Measurements from ENCODE around the gene NQO2. TPM values are rescaled to one million over a fixed set of nuclear protein-coding genes. Genes with fewer than 3 reads are reported as not detected.

NQO2 gene
- polyA plus RNA-seq, 1 of the 3 experiments (the other 2 are of a cell fraction): 19.2 TPM

- no peak overlapping the region for H3K4me3 ChIP-seq (ENCODE audit: low read depth in 2 of 2, low read length in 1 of 2)
- H3K4me2 ChIP-seq: no peak overlapping the region
- TF ChIP-seq SMC3 (IDR thresholded peaks at IDR 0.05; ENCODE audit: low read depth, low read length): no peak
- no peak for TF ChIP-seq TCF12 (IDR thresholded peaks at IDR 0.05)
- no peak for TF ChIP-seq RCOR1 (IDR thresholded peaks at IDR 0.05; ENCODE audit: low read length)
- no peak for TF ChIP-seq MXI1 (IDR thresholded peaks at IDR 0.05; ENCODE audit: low read depth, low read length)
- no peak for TF ChIP-seq NRF1 (IDR thresholded peaks at IDR 0.05; ENCODE audit: low read depth, low read length)
- no peak for TF ChIP-seq FOSL2 (IDR thresholded peaks at IDR 0.05; ENCODE audit: borderline replicate concordance, low read depth)
- H3K79me2 ChIP-seq (ENCODE audit: insufficient read depth): no peaks in the 10 kb centered on the region
- H3K4me1 ChIP-seq (ENCODE audit: control insufficient read depth in 1 of 2, insufficient read depth in 2 of 2, low read depth in 1 of 2, low read length in 1 of 2): peaks cover 0 to 8% of the 10 kb centered on the region in 2 experiments; a peak in 2 of 4 replicates
- no peaks in the 10 kb centered on the region for H4K20me1 ChIP-seq (ENCODE audit: insufficient read depth)
- no peaks in the 10 kb centered on the region for H3K9me3 ChIP-seq
- DNase-seq: no peak
- no peaks in the 10 kb centered on the region for H3K9me2 ChIP-seq
- ChIA-PET CTCF (no interaction called here), POLR2A (no interaction called here)
- WGBS (ENCODE audit: low lambda C conversion rate): 60% methylated on average over 1 of the region's 2 CpGs
- H3K9ac ChIP-seq: no peak overlapping the region
- no peaks in the 10 kb centered on the region for H3K36me3 ChIP-seq (replicated peaks in 1 of 2; ENCODE audit: control insufficient read depth in 1 of 2, insufficient read depth in 2 of 2, low read length in 1 of 2)
- H3K27ac ChIP-seq (ENCODE audit: low read depth in 2 of 2, low read length in 1 of 2): no peak overlapping the region
- H2AFZ ChIP-seq (ENCODE audit: low read depth): no peak overlapping the region
- no peaks in the 10 kb centered on the region for H3F3A ChIP-seq (replicated peaks; ENCODE audit: insufficient read depth)
- no peaks in the 10 kb centered on the region; the same call in 1 of the 2 replicates for H3K27me3 ChIP-seq (ENCODE audit: insufficient read depth)
Measured at GRCh38 chr6:3041606-3042005, 41.9 kb downstream of the NQO2 start.

- Histone ChIP-seq H3K79me2 (ENCODE audit: insufficient read depth) (no peaks in the 10 kb centered on the region), H3K4me1 (ENCODE audit: control insufficient read depth in 1 of 2, insufficient read depth in 2 of 2, low read depth in 1 of 2, low read length in 1 of 2) (peaks cover 0 to 4% of the 10 kb centered on the region in 2 experiments; a peak in 1 of 4 replicates), H3K9ac (no peak overlapping the region), H2AFZ (ENCODE audit: low read depth) (no peak overlapping the region), H3K9me2 (no peaks in the 10 kb centered on the region), H4K20me1 (ENCODE audit: insufficient read depth) (no peaks in the 10 kb centered on the region), H3K27ac (ENCODE audit: low read depth in 2 of 2, low read length in 1 of 2) (no peak overlapping the region), H3K36me3 (replicated peaks in 1 of 2; ENCODE audit: control insufficient read depth in 1 of 2, insufficient read depth in 2 of 2, low read length in 1 of 2) (no peaks in the 10 kb centered on the region), H3K4me2 (no peak overlapping the region), H3F3A (replicated peaks; ENCODE audit: insufficient read depth) (no peaks in the 10 kb centered on the region), H3K27me3 (ENCODE audit: insufficient read depth) (peaks cover 5% of the 10 kb centered on the region; the same call in 1 of the 2 replicates), H3K4me3 (ENCODE audit: low read depth in 2 of 2, low read length in 1 of 2) (no peak overlapping the region), H3K9me3 (no peaks in the 10 kb centered on the region)
- TF ChIP-seq, protein P1, sequence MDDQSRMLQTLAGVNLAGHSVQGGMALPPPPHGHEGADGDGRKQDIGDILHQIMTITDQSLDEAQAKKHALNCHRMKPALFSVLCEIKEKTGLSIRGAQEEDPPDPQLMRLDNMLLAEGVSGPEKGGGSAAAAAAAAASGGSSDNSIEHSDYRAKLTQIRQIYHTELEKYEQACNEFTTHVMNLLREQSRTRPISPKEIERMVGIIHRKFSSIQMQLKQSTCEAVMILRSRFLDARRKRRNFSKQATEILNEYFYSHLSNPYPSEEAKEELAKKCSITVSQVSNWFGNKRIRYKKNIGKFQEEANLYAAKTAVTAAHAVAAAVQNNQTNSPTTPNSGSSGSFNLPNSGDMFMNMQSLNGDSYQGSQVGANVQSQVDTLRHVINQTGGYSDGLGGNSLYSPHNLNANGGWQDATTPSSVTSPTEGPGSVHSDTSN (IDR thresholded peaks at IDR 0.05): no peak
- TF ChIP-seq YY1 (IDR thresholded peaks at IDR 0.05; ENCODE audit: low read depth) (no peak), USF1 (IDR thresholded peaks at IDR 0.05; ENCODE audit: borderline replicate concordance, low read depth) (no peak), SIN3A (IDR thresholded peaks at IDR 0.05; ENCODE audit: borderline replicate concordance, low read depth, low read length) (no peak), JUND (IDR thresholded peaks at IDR 0.05) (no peak), REST (IDR thresholded peaks at IDR 0.05; ENCODE audit: low read depth, low read length) (no peak), GATA2 (CRISPR knock-in tag; IDR thresholded peaks at IDR 0.05) (no peak), RFX5 (IDR thresholded peaks at IDR 0.05; ENCODE audit: low read length) (no peak)
- DNase-seq: no peak
- ChIA-PET CTCF (interaction anchor here (0.7 kb wide), 1 partner anchor 53 kb away, joined by 3 read pairs; no protein-coding TSS in a partner anchor), POLR2A (interaction anchor here (1.2 kb wide), 1 partner anchor 74 kb away, joined by 3 read pairs; the partner anchor contains the start of gene SERPINB6)
- 41% methylated on average over 3 of the region's 5 CpGs for WGBS (ENCODE audit: low lambda C conversion rate)
Measured at GRCh38 chr6:3045369-3045768, 45.7 kb downstream of the NQO2 start.
